Fibroblast of lung (primary cell): ENCODE results near the gene WRAP73. TPM values are rescaled to one million over a fixed set of nuclear protein-coding genes. Genes with fewer than 3 reads are reported as not detected.

Experiments
- DNase-seq, 2 donors: peaks; one replicate each; pipeline versions ENCODE4 v3.0.0 to v3.0.0-alpha.2; 2010; ENCODE audit warnings: low read depth in 2 of 2
- H2AFZ ChIP-seq: 2 replicates; pipeline ENCODE4 v1.5.1; 2012; ENCODE audit warnings: low read length, control low read depth, inconsistent platforms
- H3K27ac ChIP-seq: 2 replicates; pipeline ENCODE4 v1.5.1; 2011; ENCODE audit warnings: low read length, control low read depth; ENCODE audit not compliant: insufficient read depth
- H3K27me3 ChIP-seq: 2 replicates; pipeline ENCODE4 v1.5.1; 2011; ENCODE audit warnings: mild to moderate bottlenecking, low read length; ENCODE audit not compliant: control insufficient read depth, insufficient read depth
- H3K36me3 ChIP-seq: 2 replicates; pipeline ENCODE4 v1.5.1; 2011; ENCODE audit warnings: low read length; ENCODE audit not compliant: control insufficient read depth, insufficient read depth
- H3K4me1 ChIP-seq: 2 replicates; pipeline ENCODE4 v1.5.1; 2011; ENCODE audit warnings: low read length; ENCODE audit not compliant: control insufficient read depth, insufficient read depth; ENCODE audit errors: extremely low read depth
- H3K4me2 ChIP-seq: 2 replicates; pipeline ENCODE4 v1.5.1; 2011; ENCODE audit warnings: low read length, control low read depth; ENCODE audit not compliant: insufficient read depth; ENCODE audit errors: extremely low read depth
- H3K4me3 ChIP-seq, 4 experiments: fragments of 200-600 bp in 1 of 4; sonication (generic) in 1 of 4; replicated peaks in 1 of 4; 2 replicates each; pipeline ENCODE4 v1.5.1; 2011 to 2016; ENCODE audit warnings: low read length in 4 of 4, low read depth in 3 of 4, mild to moderate bottlenecking in 3 of 4, control low read depth in 2 of 4, inconsistent platforms in 1 of 4, mixed read lengths in 1 of 4; ENCODE audit not compliant: insufficient read depth in 1 of 4; ENCODE audit errors: control extremely low read depth in 1 of 4
- H3K79me2 ChIP-seq: 2 replicates; pipeline ENCODE4 v1.5.1; 2012; ENCODE audit warnings: mild to moderate bottlenecking, low read length, inconsistent platforms; ENCODE audit not compliant: control insufficient read depth, insufficient read depth
- H3K9ac ChIP-seq: 2 replicates; pipeline ENCODE4 v1.5.1; 2011; ENCODE audit warnings: mild to moderate bottlenecking, low read length, control low read depth; ENCODE audit not compliant: insufficient read depth
- H3K9me3 ChIP-seq: 2 replicates; pipeline ENCODE4 v1.5.1; 2012; ENCODE audit warnings: low read depth, low read length; ENCODE audit not compliant: control insufficient read depth, insufficient read depth
- H4K20me1 ChIP-seq: 2 replicates; pipeline ENCODE4 v1.5.1; 2011; ENCODE audit warnings: low read length; ENCODE audit not compliant: control insufficient read depth, insufficient read depth; ENCODE audit errors: extremely low read depth
- EZH2 ChIP-seq: IDR thresholded peaks from 2 replicates; pipeline ENCODE4 v1.5.1; 2012; ENCODE audit warnings: low read length, control low read depth, mild to moderate bottlenecking; ENCODE audit errors: missing control alignments
- polyA plus RNA-seq, 2 donors: library from polyadenylated mRNA; depleted of rRNA in 1 of 2; stranded (reverse) in 1 of 2; unstranded in 1 of 2; fragments of >200 nt; gene quantifications; 2 replicates each; pipeline ENCODE4 v1.2.1, GENCODE V29; 2011 to 2012; ENCODE audit warnings: missing spikeins in 1 of 2
- total RNA-seq: library from RNA; depleted of rRNA; stranded (reverse); fragments of >200 nt; gene quantifications from 2 replicates; pipeline ENCODE4 v1.2.1, GENCODE V29; 2014
- TF ChIP-seq, protein P1 (sequence below), 2 donors: IDR thresholded peaks in 1 of 2; conservative IDR thresholded peaks in 1 of 2; 1 replicate in 1 of 2; 2 replicates in 1 of 2; pipeline ENCODE4 v1.5.1; 2011 to 2012; ENCODE audit warnings: low read length in 2 of 2, control low read depth in 1 of 2, inconsistent platforms in 1 of 2, low read depth in 1 of 2, mild to moderate bottlenecking in 1 of 2

The WRAP73 gene
- total and polyA plus RNA-seq, 2 donors (not counting 1 experiment from before 2014, with no cell fraction given), result 12.0 to 15.0 TPM

- no peak overlapping the region for H2AFZ ChIP-seq
- no peak overlapping the region for H3K4me3 ChIP-seq
- no peak for TF ChIP-seq EZH2
- TF ChIP-seq, protein P1, sequence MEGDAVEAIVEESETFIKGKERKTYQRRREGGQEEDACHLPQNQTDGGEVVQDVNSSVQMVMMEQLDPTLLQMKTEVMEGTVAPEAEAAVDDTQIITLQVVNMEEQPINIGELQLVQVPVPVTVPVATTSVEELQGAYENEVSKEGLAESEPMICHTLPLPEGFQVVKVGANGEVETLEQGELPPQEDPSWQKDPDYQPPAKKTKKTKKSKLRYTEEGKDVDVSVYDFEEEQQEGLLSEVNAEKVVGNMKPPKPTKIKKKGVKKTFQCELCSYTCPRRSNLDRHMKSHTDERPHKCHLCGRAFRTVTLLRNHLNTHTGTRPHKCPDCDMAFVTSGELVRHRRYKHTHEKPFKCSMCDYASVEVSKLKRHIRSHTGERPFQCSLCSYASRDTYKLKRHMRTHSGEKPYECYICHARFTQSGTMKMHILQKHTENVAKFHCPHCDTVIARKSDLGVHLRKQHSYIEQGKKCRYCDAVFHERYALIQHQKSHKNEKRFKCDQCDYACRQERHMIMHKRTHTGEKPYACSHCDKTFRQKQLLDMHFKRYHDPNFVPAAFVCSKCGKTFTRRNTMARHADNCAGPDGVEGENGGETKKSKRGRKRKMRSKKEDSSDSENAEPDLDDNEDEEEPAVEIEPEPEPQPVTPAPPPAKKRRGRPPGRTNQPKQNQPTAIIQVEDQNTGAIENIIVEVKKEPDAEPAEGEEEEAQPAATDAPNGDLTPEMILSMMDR (conservative IDR thresholded peaks at IDR 0.05 in 1 of 2, IDR thresholded peaks at IDR 0.05 in 1 of 2; ENCODE audit: low read depth in 1 of 2, low read length in 2 of 2), result no peak
- no peaks in the 10 kb centered on the region for H4K20me1 ChIP-seq
- H3K4me2 ChIP-seq, result no peak overlapping the region
- no peak overlapping the region for H3K27ac ChIP-seq
- H3K36me3 ChIP-seq, result no peaks in the 10 kb centered on the region
- no peak for DNase-seq
- no peak overlapping the region for H3K9ac ChIP-seq
- H3K9me3 ChIP-seq, result no peaks in the 10 kb centered on the region
- no peaks in the 10 kb centered on the region for H3K4me1 ChIP-seq
- no peaks in the 10 kb centered on the region for H3K27me3 ChIP-seq
- no peaks in the 10 kb centered on the region for H3K79me2 ChIP-seq
Measured at GRCh38 chr1:3590139-3590763, 59.7 kb downstream of the WRAP73 start.

DNA sequence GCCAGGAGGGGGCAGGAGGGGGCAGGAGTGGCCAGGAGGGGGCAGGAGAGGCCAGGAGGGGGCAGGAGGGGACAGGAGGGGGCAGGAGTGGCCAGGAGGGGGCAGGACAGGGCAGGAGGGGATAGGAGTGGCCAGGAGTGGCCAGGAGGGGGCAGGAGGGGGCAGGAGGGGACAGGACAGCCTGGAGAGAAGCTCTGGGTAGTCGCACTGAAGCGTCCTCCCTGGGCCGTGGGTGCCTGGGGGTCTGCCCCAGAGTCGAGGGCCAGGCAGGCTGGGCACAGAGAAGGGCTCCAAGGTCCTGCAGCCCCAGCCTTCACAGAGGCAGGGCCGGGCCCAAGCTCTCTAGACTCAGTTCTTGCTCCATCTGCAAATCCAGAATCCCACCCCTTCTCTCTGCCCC lies 61.5 kb downstream of the WRAP73 start:
- Histone ChIP-seq H3K4me3 (no peak overlapping the region), H3K27ac (no peak overlapping the region), H4K20me1 (no peaks in the 10 kb centered on the region), H3K4me2 (no peak overlapping the region), H3K36me3 (no peaks in the 10 kb centered on the region), H2AFZ (no peak overlapping the region), H3K79me2 (no peaks in the 10 kb centered on the region), H3K9ac (no peak overlapping the region), H3K27me3 (no peaks in the 10 kb centered on the region), H3K4me1 (no peaks in the 10 kb centered on the region), H3K9me3 (no peaks in the 10 kb centered on the region)
- no peak for DNase-seq
- no peak for TF ChIP-seq EZH2
- TF ChIP-seq, protein P1 (conservative IDR thresholded peaks at IDR 0.05 in 1 of 2, IDR thresholded peaks at IDR 0.05 in 1 of 2; ENCODE audit: low read depth in 1 of 2, low read length in 2 of 2), result no peak

DNA sequence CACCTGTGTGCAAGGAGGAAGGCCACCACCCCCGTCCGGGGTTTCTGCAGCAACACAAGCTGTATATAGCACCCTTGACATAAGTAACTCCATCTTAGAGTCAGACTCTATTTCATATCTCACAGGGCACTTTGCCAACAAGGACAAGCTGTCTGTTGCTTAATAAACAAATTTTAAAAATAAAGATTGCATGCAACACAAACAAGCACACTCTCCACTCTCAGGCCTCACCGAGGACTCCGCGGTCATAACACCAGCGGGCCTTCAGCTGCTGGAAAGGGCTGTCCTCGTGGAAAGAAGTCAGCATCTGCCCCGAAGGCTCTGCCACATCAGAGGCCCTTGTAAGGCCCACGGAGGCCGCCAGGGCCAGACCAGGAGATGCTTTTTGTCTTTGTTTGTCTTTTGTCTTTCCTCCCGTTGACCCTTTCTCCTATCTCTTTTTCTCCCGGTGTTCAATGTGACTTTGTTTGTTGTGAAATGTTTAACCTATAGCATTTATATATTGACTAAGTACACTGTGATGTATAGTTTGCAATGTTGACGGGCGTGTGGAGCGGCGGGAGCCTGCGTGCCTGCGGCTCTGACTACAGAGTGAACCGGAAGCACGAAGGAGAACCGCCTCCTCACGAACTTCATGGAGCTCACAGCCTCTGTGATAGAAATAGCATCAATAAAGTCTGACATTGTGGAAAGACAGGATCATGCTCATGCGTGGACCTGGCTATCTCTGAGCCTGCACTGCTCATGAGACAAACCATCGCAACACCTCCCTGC lies 62.7 kb downstream of the WRAP73 start:
- Histone ChIP-seq H3K79me2 (no peaks in the 10 kb centered on the region), H3K4me1 (no peaks in the 10 kb centered on the region), H3K36me3 (no peaks in the 10 kb centered on the region), H3K9ac (no peak overlapping the region), H3K4me2 (no peak overlapping the region), H2AFZ (no peak overlapping the region), H3K27ac (no peak overlapping the region), H3K27me3 (no peaks in the 10 kb centered on the region), H3K4me3 (no peak overlapping the region), H3K9me3 (no peaks in the 10 kb centered on the region), H4K20me1 (no peaks in the 10 kb centered on the region)
- DNase-seq, result no peak
- TF ChIP-seq, protein P1 (conservative IDR thresholded peaks at IDR 0.05 in 1 of 2, IDR thresholded peaks at IDR 0.05 in 1 of 2; ENCODE audit: low read depth in 1 of 2, low read length in 2 of 2), result no peak
- TF ChIP-seq EZH2, result no peak
